Measurements from ENCODE around the gene EGR4.

DNA sequence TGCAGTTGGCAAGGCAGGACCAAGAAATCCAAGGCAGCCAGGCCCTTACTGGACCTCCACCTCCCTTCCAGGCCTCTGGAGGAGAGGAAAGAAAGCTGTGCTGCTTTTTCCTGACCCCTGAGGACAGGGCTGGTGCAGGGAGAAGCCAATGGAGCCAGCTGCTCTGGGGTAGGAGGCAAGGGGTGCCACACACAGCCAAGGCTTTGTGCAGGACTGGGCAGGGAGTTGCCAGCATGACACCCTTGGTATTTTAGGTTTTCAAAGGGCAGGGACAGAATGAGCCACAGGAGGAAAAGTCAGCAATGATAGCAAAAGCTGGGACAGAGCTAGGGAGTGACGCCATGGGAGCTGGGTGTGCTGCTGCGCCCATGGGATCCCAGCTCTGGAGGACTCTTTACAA is 36.3 kb downstream of the EGR4 start:
- TF ChIP-seq, protein P1, sequence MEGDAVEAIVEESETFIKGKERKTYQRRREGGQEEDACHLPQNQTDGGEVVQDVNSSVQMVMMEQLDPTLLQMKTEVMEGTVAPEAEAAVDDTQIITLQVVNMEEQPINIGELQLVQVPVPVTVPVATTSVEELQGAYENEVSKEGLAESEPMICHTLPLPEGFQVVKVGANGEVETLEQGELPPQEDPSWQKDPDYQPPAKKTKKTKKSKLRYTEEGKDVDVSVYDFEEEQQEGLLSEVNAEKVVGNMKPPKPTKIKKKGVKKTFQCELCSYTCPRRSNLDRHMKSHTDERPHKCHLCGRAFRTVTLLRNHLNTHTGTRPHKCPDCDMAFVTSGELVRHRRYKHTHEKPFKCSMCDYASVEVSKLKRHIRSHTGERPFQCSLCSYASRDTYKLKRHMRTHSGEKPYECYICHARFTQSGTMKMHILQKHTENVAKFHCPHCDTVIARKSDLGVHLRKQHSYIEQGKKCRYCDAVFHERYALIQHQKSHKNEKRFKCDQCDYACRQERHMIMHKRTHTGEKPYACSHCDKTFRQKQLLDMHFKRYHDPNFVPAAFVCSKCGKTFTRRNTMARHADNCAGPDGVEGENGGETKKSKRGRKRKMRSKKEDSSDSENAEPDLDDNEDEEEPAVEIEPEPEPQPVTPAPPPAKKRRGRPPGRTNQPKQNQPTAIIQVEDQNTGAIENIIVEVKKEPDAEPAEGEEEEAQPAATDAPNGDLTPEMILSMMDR (IDR thresholded peaks at IDR 0.05), result no peak
- no peak for TF ChIP-seq POLR2A (IDR thresholded peaks at IDR 0.05)

All from uterus (tissue), 2 donors.